GM18951 (cell line): ENCODE results near the gene GPSM3.
A peak's percentile ranks its signal among the peaks of the same experiment; 100 is the strongest.

ENCODE experiments used
- POLR2A ChIP-seq: IDR thresholded peaks from 4 replicates; pipeline ENCODE4 v1.6.1; 2011; ENCODE audit warnings: mild to moderate bottlenecking; ENCODE audit not compliant: insufficient read length, insufficient read depth; ENCODE audit errors: extremely low read depth
- in situ Hi-C: fragments of 300-500 bp; cut with MboI; formaldehyde crosslinking; loops from one replicate; pipeline ENCODE4 v1.12.0; 2022; ENCODE audit warnings: low sequenced_read_pairs, mixed read lengths, inconsistent platforms; ENCODE audit not compliant: unreplicated experiment

The GPSM3 gene

DNA sequence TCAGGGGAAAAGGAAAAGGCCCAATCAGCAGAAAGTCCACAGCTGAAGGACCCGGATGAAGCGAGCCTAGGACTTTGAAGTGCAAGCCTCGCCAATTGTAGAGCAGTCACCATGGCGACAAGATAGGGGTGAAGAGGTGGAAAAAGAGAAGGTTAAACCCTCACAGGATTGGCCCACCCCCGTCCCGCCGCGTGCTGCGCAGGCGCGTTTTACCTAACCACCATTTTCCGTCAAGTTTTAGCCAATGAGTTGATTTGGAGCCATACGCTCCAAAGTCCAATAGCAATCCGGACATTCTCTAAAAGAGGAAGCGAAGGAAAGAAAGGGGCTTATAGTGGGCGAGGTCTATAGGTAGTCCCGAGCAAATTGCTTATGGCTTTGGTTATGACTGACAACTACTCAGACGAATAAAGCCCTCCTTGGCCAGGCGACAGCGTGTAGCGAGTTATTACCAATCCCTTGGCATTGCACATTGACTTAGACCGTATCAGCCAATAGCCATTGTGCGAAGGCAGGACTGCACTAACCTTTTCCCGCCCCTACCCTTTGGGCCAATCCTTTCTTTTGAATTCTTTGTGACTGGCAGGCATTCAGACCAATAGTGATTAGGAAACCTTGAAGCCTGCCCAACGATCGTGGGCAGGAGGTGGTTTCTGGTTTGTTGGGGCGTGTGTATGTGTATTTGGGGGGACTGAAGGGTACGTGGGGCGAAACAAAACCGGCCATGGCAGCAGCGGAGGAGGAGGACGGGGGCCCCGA lies 14.5 kb downstream of the GPSM3 start, which contains the start of gene RNF5:
Gene RNF5, plus strand, starts transcription at position 618 of the 759 bp plus-strand sequence. Its CDS starts 107 bp downstream, at position 725.
- TF ChIP-seq POLR2A = peak; percentile 40
- in situ Hi-C loops = no loop called here

DNA sequence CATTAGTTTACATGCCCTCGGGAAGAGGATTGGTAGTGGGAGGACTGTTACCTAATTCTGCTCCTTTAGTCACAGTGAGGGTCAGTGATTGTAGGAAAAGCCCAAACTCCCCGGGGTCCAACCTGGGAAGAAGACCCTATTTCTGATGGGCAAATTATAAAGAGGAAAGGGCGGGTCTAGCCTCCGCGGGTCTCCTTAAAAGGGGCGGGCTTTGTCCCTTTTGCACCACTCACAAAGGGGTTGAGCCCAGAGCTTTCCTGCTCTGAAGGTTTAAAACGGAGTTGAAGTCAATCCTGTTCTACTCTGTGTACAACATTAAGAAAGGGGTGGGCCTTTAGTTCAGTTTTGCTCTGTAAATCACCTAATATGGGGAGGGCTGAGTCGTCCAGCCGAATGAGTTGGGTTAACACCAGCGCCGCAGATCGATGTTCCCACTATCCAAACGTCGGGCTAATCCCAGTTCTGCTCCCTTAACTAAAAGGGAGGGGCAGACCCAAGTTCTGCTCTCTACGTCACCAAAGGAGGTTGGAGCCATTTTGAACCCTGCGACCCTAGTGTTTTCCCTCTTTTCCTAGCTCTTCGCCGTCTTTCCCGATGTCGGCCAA lies 15.2 kb downstream of the GPSM3 start:
- TF ChIP-seq POLR2A = peak; percentile 45
- in situ Hi-C loops = no loop called here

DNA sequence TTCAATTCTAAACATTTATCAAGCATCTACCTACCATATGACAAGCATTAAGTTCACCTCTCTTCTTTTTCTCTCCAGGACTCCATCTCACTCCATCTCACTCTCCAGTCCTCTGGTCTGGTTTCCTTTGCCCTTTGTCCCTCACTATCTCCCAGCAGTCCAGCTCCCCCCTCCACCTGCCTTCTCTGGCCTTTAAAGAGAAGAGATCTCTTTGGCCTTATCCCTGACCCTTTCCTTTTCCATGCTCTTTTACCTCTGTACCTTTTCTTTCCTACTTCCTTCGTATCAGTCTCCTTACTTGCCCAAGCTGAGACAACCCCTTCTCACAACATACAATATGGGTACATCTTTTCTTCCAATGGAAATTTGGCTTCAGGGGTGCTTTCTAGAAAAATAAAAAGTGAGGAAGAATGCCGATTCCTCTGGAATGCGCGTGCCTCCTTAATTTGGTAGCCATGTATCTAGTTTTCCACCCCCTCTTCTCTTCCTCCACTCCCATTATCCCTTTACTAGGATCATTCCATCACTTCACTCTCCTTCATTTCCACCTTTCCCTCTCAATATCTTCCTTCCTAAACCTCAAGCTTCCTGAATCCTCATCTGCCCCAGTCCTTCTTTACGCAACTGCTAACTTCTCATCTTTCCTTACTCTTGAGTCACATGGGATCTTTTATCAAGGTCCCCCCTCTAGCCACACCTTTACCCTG lies 15.8 kb downstream of the GPSM3 start:
- in situ Hi-C loops = no loop called here
- no peak for TF ChIP-seq POLR2A

DNA sequence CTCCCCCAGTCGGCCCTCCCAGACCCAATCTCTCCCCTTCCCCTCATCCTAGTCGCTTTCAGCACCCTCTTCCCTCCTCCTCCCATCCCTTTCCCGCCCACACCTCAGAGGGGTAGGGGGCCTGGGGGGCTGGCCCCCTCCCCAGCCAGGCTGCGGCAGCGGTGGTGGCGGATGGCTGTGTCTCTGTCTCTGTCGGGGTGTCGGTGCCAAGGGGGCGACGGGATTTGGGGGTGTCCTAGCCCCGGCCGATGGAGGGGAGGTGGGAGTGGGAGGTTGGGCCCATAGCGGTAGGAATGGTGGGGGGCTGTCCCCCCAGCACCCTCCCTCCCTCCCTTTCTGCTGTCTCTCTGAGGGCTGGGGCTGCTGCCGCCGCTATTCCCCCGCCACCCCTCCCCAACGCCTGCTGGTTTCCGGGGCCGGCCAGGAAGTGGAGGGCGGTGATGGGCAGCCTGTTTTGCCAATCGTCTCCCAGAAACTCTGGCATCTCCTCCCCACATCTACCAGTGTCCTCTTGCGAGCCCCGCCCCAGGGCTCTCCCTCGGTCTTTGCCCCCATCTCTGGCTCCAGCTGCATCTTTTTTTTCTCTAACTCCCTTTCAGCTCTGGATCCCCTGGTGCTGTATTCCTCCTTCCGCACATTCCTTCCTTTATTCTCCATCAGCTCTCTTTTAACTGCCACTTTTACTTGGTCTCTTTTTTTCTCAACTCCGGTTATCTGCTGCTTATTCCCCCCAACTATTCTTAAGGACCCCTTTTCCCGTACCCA lies 16.6 kb downstream of the GPSM3 start, which contains the start of gene AGPAT1:
Gene AGPAT1, minus strand, starts transcription at position 374 of the 765 bp plus-strand sequence. CDS start 4,588 bp downstream, outside the sequence.
- peak; percentile 67 for TF ChIP-seq POLR2A
- in situ Hi-C loops = no loop called here

DNA sequence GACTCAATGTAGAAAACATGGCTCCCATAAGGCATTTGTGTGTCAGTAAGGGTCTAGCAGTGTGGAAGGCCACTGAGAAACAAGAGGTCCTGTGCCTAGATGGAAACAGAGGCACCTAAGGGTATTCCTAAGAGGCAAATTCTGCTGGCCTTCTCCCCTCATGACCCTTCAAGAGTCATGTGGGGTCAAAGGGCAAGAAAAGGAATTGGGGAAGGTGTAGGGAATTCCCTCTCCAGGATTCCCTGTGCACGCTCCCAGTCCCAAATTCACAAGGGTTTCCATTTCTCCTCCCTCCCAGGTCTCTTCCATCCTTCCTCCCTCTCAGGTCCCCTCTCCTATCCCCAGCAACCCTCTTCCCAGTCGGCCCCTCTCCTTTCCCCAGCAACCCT lies 17.1 kb downstream of the GPSM3 start:
- no peak for TF ChIP-seq POLR2A

DNA sequence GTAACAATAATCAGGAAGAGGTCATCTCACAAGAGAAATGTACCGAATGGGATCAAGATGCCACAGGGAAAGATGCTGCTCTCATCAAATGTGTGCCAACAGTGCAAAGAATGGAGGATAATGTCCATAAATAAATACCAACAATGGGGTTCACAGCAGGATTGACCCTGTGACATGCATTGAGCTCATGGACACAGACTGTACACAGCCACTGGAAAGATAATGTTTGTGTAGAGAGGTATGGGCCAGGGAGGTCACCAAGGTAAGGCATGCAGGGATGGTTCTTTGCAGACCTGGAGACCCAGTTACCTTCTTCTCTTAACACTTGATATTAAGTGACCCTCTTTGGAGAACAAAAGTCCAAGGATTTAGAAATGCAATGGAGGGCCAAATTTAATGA lies 18.0 kb downstream of the GPSM3 start:
- in situ Hi-C loops = no loop called here
- TF ChIP-seq POLR2A = no peak

More for the DNA sequence above, 17.1 kb downstream of the GPSM3 start:
- in situ Hi-C loops = no loop called here

DNA sequence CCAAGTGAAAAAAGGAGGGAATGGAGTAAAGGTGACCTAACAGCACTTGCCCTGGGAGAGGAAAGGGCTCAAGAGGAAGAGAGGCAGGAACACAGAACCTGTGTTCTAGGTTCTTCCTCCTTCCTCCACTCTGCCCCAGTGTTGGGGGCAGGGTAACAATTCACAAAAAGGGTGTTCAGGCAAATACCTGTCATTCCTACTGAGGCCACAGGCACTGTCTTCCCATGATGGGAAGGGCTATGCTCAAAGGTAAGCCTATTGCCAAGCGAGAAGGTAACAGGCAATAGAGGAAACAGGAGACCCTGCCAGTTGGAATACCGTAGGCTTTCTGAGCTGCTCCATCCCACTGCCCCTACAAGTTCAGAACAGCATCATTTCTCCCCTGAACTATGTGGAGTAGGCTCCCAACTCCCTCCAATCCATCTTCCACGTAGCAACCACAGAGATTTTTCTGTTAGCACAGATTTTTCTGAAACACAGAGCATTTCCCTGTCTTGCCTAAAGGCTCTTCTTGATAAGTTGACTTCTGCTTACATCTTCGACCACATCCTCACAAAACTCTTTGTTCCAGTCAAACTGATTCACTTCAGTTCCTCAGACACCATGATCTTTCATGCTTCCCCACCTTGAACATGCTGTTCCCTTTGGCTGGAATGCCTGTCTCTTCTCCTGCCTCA lies 19.3 kb downstream of the GPSM3 start:
- in situ Hi-C loops = no loop called here

DNA sequence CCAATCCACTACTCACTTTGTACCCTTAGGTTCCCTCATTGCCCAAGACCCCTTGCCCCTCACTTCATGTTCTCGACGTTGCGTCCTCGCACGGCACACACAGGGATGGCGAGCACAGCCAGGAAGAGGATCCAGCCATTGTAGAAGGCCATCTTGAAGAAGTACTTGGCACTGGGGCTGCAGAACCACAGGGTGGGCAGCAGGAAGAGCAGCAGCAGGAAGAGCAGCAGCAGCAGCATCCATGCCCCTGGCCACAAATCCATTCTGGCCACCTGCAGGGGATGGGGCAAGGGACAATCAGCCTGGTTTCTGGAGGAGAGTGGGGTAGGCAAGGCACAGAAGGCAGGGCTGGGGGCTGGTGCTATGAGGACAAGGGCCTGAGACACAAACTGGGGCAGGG lies 21.2 kb downstream of the GPSM3 start:
- in situ Hi-C loops = no loop called here
- no peak for TF ChIP-seq POLR2A

More for the DNA sequence above, 19.3 kb downstream of the GPSM3 start:
- no peak for TF ChIP-seq POLR2A

DNA sequence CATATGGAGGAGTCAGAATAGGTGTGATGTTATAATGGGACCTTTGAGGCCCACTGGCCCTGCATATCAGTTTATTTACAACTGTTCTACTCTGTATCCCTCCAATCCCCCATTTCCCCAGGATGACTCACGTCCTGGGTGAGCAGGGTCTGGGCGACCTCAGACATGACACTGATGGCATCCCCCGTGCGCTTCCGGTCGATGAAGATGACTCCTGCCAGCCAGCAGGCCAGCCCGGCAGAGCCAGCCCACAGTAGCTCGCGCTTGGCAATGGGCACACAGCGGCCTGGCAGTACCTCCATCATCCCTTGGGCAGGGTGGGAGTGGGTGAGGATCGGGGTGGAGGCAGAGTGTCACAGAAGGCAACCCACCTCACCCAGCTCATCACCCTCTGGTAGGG lies 22.1 kb downstream of the GPSM3 start:
- in situ Hi-C loops = no loop called here

DNA sequence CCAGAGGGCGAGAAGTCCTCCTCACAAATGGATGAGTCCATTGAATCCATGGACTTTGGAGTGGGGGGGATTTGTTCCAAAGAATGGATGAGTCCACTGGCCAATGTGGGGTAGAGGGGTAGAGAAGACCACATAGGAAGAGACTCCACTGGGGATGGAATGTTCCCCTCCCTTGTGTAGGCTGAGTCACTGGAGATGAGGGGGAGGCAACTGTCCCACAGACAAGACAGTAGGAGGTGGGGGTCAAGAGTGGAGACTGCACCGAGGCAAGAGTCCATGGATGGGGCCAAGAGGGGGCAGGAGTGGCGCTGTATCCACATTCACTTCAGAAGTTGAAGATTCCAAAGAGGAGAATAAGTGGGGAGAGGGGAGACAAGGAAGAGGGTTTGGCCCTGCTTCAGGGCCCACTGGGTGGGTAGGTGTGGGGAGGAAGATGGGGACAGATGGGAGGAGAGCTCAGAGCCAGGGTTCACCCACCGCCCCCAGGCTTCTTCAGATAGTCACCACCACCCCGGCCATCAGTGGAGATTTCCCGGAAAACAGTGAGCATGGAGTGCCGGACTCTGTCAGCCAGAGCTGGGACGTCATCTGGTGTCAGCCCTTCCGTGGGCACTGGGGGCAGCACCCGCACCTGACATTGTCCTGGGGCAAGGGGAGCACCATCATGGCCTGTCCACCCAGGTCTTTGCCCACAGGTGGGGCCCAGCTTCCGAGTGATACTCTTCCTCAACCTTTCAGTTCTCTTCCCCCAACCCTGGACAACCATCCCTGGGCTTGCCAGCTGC lies 23.4 kb downstream of the GPSM3 start:
- no peak for TF ChIP-seq POLR2A
- in situ Hi-C loops = no loop called here

More for the DNA sequence above, 22.1 kb downstream of the GPSM3 start:
- TF ChIP-seq POLR2A = no peak

DNA sequence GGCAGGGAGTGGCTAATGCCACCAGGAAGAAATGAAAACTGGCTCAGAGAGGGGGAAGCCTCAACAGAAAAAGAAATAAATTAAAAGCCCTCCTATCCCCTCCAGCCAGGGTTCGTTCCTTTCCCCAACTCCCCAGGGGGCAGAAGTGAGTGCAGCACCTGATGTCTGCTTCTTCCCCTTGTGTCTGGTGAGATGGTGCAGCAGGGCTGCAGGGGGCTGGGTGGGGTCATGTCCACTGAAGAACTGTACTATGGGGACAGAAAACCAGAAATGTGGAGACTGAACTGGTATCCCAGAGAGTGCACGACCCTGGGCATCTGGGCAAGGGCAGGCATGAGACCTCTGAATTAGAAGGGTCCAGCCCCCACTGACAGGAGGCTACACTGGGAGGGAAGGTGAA lies 24.1 kb downstream of the GPSM3 start:
- no peak for TF ChIP-seq POLR2A
- in situ Hi-C loops = no loop called here
